H1 (cell line): ENCODE results near the gene SPOUT1. TPM values are rescaled to one million over a fixed set of nuclear protein-coding genes. Genes with fewer than 3 reads are reported as not detected.

Source experiments
- CREB1 ChIP-seq: IDR thresholded peaks from 2 replicates; pipeline ENCODE4 v1.6.1; 2012; ENCODE audit warnings: inconsistent platforms
- NANOG ChIP-seq: IDR thresholded peaks from 2 replicates; pipeline ENCODE4 v1.6.1; 2011; ENCODE audit warnings: low read length, low read depth, mild to moderate bottlenecking, inconsistent platforms; ENCODE audit not compliant: insufficient read depth, poor library complexity, severe bottlenecking
- RFX5 ChIP-seq: IDR thresholded peaks from 2 replicates; pipeline ENCODE4 v1.6.1; 2011; ENCODE audit warnings: low read depth, low read length, improper control_type of control experiment, borderline replicate concordance
- SIN3A ChIP-seq, 2 experiments: IDR thresholded peaks in 1 of 2; conservative IDR thresholded peaks in 1 of 2; 2 replicates each; pipeline ENCODE4 v1.6.1; 2011 to 2012; ENCODE audit warnings: low read length in 2 of 2, improper control_type of control experiment in 1 of 2, low read depth in 1 of 2, mild to moderate bottlenecking in 1 of 2
- ZNF274 ChIP-seq: IDR thresholded peaks from 2 replicates; pipeline ENCODE4 v1.7.0; 2012; ENCODE audit warnings: low read length, borderline replicate concordance; ENCODE audit errors: extremely low read depth
- polyA plus RNA-seq, 7 experiments: library from polyadenylated mRNA; depleted of rRNA in 3 of 7; stranded (reverse) in 5 of 7; unstranded in 2 of 7; fragments of >200 nt in 5 of 7; fragments of 200-250 nt in 2 of 7; gene quantifications; 1 replicate in 5 of 7; 2 replicates in 1 of 7; 4 replicates in 1 of 7; pipeline versions ENCODE4 v1.2.1 to v1.2.3, GENCODE V29; 2011 to 2013; ENCODE audit warnings: missing spikeins in 2 of 7, mixed read lengths in 2 of 7
- total RNA-seq: library from RNA; stranded (reverse); fragmentation: NEBNext Ultra II Directional; extraction: Animal tissue kit (Norgen Biotek cat#: 25700); gene quantifications from 2 replicates; pipeline ENCODE4 v1.2.1, GENCODE V29; 2021

Gene SPOUT1
- total and polyA plus RNA-seq, 2 of the 8 experiments (the other 6 are each of a cell fraction or from before 2014, with no cell fraction given) = 69.2 to 77.8 TPM

DNA sequence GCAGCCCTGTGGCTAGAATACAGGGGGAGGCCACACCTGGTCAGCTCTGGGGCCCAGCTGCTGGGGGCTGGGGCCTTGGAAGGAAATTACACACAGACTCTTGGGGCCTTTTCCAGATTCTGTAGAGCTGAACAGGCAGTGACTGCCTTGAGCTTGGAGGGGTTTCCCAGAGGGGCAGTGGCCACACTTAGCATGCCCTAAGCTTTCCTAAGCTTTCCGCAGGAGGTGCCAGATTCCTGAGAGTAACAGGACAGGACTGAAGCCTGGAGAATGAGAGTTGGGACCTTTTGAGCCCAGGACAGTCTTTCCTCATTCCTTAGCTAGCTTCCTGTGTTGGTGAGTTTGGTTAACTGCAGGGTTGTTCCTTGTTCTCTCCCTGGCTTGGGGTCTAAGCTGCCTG, 41.1 kb downstream of the SPOUT1 start (continued):
- TF ChIP-seq RFX5 (no peak), NANOG (no peak), ZNF274 (no peak), CREB1 (no peak), SIN3A (conservative IDR thresholded peaks at IDR 0.05 in 1 of 2, IDR thresholded peaks at IDR 0.05 in 1 of 2; ENCODE audit: low read depth in 1 of 2, low read length in 2 of 2) (no peak)
